Globus pallidus (tissue), 1 donor: Measurements from ENCODE around the gene TMEM217.

ENCODE experiments used
- DNase-seq: peaks from one replicate; pipeline ENCODE4 v3.0.0-alpha.2; 2015; ENCODE audit warnings: low spot score

The TMEM217 gene

DNA sequence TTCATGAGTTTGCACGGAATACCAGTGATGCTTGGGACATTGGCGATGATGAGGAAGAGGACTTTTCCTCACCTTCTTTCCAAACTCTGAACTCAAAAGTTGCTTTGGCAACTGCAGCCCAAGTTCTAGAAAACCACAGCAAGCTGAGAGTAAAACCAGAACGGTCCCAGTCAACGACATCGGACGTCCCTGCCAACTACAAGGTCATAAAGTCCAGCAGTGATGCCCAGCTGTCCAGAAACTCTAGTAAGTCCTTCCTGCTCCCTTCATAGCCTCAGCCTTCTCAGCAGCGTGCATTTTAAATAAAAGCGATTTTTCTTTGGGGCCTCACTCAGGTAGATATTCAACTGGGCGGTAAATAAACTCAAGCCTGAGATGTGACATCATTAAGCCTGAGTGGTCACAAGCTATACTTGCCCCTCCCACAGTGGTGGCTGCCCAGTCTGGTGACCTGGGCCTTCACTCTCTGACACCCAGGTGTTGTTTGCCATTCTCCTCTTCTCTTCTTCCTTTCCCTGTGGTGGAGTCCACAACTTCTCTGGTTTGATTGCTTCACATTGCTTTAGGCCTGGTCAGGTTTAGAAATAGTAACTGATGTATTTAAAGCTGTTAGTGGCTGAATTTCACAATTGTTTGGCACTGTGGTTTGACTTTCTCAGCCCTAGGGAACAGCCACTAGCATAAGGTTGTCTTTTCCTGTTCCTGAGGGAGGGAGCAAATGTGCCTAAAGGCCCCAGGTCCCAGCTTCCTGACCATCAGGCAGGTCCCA, 21.6 kb upstream of the TMEM217 start:
- DNase-seq, result peak; percentile 7

DNA sequence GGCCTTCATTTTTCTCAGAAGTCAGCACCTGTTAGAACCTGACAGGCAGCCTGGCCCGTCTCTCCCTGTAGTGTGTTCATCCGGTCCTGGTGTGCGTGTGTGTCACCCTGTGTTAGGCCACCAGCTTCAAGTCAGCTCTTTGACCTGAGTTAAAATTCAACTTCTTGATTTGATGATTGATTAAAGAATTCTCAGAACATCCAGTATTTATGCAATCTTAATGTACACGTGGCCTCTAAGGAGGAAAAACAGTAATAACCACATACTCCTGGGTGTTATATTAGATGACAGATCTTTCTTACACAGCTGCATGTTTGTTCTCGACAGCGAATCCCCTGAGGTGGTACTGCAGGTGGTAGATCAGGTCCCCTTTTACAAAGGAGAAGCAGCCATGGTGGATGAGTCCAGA, 19.1 kb upstream of the TMEM217 start:
- DNase-seq, result no peak

DNA sequence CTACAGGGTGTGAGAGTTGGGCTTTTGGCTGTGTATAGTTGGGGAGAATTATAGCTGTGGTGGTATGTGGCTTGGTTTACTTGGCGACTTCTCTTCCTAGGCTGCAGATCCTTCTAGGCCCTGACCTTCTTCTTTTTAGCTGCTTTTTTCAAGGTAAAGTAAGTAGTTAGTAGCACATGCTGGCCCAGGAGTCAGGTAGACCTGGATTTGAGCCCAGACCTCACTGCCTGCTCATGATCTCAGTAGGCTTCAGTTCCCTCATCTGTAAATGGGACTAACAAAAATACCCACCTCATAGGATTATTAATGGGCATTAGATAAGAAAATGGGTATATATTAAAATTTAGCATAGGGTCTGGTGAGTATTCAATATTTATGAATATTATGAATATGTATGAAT, 17.4 kb upstream of the TMEM217 start:
- DNase-seq, result no peak

DNA sequence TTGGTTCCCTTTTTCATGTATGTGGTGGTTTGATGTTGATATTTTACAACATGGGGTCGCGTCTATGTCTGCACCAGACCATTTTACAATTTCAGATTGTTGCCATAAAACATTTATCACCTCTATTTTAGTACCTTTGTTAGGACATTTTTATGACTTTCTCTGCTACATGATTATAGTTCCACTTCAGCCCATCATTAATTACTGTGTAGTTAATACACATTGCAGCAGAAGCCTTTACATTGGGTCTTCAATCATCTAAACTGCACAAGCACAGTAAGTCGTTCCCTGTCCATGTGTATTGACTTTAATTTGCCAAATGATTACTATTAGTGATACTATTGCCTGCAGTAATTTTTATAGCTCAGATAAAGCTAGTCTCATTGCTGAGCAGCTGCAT, 15.7 kb upstream of the TMEM217 start:
- no peak for DNase-seq

DNA sequence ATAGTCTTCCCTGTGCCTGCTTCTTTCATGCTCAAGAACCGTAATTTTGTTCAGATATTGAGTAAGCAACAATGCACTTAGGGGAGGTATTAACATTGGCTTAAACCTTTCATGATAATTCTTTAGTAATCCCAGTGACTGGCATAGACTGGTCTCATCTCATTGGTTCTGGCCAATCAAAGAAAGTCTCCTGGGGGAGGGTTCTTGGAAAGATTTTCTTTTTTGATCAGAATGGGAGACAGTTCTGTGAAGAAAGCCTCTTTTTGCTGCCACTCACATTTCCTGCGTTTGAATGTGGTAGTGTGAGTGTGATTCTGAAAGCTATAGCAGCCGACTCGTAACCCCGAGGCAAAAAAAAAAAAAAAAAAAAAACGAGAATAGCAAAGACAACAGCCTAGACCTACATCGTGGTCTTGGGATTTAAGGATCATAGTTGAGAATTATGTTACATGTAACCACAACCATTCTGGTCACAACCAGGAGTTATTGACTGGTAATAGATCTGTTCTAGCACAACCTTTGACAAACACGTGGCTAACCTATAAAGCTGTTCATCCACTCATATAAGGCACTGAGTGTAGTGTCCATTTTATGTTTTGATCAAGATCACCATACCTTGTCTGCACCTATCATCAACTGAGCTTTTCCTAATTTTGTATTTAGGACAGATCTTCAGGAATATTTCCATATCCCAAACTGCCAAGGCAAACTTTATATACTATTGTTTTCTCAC, 15.1 kb upstream of the TMEM217 start:
- no peak for DNase-seq

DNA sequence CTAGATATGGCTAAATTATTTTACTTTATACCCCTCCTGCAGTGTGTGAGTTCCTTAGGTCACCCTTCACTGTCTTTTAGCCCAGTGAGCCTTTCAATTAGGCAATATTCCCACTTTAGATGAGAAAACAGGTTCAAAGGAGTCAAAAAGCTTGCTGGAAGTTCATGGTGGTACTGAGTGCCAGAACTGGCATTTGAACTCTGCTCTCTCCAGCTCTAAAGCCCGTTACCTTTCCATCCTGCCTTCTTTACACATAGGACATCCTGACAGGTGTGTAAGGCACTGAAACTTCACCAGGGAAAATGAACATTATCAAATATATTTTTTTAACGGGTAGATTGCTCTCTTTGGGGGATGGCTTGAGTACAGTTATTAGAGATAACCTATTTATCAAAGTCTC, 11.2 kb upstream of the TMEM217 start:
- DNase-seq, result no peak

DNA sequence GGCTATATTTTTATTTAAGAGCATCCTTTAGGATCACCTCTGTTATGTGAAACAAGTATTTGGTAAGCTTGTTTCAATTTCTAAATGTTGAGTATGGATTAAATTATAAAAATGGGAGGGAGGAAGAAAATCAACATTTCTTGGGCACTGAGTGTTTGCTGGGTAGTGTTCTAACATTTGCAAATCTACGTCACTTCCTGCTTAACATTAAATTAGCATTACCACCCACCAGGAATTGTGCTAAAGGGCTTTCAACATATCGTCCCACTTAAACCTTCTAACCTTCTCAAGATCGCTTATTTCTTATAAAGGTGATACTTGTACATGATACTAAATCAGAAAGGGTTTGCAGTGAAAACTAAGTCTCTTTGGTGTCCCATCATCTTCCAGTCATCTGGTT, 7.9 kb upstream of the TMEM217 start:
- no peak for DNase-seq

DNA sequence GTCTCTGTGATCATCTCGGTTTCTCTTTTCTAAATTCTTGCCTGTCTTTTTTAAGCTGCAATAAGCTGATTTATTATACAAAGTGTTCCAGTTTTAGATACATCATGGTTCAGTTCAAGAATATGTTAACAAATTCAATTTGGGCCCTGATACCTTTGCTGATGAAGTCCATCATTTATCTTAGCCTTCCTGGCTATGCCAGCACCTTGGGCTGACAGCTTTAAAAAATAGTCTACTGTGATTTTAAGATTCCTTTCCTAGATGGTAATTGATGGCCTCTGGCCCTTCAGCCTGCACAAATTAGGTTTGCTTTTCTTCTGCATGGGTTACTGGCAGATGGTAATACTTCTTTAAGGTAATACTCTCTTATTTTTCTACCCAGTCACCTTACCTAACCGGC, 7.1 kb upstream of the TMEM217 start:
- no peak for DNase-seq

DNA sequence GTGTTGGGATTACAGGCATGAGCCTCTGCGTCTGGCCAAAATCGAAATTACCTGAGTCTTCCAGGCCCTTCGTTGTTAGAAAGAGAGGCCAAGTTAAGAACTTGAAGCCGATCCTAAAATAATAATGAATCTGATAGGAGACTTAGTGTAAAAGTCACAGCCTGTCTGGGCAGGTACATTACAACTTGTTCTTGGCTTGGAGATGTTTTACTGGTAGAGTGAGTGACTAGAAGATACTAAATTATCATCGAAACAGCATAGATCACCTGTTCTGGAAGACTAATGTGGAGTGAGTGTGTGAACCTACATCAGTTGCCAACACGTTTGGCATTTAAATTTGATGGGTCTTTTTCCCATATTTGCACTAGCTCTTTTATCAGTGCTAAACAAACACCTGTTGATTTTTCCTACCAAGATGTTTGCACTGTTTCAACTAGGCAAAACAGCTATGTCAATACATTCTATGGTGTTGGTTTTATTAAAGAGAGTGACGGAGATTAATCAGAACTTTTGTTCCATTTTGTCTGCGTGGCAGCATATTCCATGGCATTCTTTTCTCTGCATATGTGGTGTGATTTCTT, 4.6 kb upstream of the TMEM217 start:
- DNase-seq, result no peak

DNA sequence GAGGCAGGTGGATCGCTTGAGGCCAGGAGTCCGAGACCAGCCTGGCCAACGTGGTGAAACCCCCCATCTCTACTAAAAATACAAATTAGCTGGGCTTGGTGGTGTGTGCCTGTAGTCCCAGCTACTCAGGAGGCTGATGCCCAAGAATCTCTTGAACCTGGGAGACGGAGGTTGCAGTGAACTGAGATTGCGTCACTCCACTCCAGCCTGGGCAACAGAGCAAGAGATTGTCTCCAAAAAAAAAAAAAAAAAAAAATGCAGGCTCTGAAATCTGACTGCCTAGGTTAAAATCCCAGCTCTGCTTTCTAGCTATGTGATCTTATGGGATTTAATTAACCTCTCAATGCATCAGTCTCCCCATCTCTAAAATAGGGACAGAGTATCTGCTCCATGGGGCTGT, 3.3 kb upstream of the TMEM217 start:
- no peak for DNase-seq

DNA sequence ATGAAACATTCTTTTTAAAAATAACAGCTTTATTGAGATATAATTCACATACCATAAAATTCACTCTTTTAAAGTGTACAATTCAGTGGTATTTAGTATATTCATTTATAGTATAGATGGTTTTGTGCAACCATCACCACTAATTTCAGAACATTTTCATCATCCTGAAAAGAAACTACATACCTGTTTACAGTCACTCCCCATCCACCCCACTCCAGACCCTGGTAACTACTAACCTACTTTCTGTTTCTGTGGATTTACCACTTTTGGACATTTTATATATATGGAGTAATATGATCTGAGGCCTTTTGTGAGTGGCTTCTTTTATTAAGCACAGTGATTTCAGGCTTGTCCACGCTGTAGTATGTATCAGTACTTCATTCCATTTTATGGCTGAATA, 2.5 kb upstream of the TMEM217 start:
- DNase-seq, result no peak

DNA sequence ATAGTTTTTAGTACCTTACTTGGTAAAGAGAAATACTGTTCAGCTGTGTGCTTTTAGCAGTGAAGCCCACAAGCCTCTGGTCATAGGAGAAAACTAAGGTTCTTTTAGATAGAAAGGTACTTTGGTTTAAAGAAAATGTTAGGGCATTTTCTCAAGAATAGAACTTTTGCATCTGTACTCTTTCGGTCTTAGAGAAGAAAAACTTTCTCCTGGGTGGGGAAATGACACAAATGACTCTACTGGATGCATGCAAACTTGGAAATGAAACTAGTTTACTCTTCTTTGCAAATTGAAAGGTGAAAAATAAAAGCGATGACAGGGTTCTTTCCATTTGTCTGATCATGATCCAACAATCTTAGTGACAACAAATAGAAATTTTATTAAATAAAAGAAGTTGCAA, 2.1 kb upstream of the TMEM217 start:
- no peak for DNase-seq

DNA sequence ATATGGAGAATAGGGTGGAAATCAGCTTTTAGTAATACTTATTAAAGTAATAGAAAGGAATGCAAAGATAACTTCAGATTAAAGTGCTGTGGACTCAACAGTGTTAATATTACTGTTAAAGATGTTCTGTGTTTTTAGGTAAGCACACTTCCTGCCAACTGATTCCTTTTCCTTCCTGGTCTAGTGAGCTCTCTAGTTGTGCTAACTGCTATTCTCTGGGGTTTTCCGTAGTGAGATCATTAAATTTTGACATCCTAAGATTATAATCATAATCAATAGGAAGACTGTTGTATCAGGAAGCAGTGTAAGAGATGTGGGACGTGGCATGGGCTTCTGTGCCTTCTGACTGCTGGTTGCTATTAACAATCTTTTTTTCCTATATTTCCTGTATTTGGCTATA, 1.2 kb upstream of the TMEM217 start:
- DNase-seq, result no peak

DNA sequence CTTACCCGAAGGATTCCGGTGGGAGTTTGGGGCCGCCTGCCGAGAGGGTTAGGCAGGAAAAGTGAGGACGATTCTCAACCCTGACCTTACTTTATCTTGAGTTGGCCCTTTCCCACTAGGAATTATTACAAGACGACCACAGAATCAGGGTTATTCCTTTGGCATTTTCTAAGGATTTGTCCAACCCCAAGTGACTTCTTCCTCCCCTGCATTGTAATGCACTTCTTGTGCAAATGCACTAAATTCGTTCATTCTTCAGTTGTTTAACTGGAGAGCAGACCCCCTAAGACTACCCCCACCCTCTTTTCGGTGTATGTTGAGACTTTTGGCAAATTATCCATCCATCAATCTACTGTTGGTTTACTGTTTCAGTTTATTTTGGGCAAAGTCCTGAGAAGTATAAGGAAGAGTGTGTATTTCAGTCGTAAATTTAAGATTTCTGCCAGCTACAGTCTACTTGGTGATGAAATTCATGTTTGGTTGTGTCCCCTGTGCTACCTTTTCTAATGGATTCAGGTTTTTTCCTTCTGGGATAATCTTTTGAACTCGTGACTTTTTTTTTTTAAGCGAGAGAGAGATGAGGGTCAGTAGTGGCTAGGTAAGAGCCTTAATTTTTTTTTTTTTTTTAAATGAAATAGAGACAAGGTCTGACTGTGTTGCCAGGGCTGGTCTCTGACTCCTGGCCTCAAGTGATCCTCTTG, 611 bp upstream of the TMEM217 start:
- no peak for DNase-seq

DNA sequence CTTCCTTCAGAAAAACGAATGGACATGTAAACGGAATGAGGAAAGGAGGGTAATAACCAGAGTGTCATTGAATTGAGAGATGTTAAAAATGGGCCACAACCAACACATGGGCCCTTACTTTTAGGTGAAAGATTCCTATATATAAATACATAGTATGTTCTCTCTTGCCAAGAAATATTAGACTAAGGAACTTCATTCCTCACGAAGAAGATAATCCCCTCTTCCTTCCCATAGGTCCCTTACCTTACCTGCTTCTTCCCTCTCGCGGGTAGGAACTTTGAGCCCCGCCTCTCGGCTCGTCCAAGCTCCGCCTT, 667 bp downstream of the TMEM217 start:
- peak; percentile 17 for DNase-seq

DNA sequence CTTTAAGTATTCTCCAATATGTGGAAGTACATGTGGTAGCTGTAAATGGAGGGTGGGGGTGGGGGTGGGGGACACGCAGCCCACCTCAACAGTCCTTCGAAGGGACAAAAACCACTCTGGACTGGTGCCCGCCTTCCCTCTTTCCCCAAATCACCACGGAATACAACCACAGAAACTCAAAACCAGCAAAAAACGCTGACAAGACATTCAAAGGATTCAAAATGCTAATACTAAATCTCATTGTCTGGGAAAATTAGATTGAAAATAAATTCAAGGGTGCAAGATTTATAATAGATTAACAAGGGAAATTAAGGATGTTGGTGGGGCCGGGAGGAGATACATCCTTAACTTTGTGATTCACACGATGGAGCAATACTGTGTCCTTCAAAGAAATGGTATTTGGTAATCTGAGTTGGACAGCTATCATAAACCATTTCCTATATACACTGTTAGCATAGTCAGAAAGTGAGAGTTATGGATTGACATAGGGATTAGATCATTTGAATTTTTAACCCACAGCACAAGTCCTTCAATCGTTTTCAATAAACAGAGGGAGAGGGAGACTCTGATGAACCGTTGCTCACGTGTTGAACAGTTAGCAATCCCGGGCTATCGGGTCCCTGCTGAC, 1.1 kb downstream of the TMEM217 start:
- no peak for DNase-seq

DNA sequence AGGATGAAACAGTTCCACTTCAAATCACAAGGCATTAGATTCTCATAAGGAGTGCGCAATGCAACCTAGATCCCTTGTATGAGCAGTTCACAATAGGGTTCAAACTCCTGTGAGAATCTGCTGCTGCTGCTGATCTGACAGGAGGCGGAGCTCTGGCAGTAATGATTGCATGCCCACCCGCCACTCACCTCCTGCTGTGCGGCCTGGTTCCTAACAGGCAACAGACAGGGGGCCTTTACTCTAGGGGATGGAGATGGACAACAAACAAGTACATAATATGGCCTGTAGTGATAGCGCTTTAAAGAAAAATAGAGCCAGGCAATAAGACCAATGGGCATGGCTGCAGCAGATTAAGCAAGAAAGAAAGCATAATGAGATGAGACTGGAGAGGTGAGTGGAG, 3.1 kb downstream of the TMEM217 start:
- no peak for DNase-seq

DNA sequence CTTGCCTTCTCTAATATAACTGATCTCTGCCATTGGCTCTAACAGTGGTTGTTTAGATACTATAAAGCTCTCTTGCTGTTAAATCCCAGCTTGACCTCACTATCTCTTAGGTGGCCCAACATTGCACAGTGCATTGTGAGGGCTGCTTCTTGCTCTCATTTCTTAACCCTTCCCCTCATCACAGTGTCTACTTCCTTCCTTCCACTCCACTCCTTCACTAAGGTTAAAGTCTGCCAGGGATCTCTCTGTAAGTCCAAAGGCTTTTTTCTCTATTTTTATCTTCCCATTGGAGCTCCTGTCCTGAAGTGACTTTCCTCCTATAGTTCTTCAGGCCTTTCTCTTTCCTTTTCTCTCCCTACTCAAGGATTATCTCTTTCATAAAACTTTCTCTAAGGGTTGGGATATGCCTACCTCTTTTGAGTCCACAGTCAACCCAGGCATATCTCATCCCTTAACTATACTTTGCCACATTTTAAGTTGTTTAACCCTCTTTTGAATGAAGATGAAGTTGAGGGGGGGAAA, 4.4 kb downstream of the TMEM217 start:
- no peak for DNase-seq

DNA sequence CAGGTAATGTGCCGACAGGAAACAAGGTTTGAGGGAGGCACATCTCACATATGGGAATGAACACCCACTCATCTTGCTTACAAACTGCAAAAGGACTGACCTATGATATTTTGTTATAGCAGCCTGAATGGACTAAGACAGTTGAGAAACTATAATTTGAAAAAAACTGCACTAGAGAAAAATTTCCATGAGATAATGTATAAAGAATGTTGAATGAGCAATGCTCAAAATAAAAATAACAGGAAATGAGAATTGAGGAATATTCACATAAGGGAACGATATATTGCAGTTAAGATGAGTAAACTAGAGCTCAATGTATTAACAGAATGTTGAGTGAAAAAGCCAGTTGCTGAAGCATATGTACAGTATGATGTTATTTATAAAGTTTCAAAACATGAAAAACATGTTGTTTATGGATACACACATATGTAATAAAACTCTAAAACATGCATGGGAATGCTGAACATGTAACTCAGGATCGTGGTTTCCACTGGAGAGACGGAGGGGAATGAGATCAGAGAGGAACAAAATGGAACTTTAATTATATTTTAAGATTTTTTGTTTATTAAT, 6.6 kb downstream of the TMEM217 start:
- no peak for DNase-seq

DNA sequence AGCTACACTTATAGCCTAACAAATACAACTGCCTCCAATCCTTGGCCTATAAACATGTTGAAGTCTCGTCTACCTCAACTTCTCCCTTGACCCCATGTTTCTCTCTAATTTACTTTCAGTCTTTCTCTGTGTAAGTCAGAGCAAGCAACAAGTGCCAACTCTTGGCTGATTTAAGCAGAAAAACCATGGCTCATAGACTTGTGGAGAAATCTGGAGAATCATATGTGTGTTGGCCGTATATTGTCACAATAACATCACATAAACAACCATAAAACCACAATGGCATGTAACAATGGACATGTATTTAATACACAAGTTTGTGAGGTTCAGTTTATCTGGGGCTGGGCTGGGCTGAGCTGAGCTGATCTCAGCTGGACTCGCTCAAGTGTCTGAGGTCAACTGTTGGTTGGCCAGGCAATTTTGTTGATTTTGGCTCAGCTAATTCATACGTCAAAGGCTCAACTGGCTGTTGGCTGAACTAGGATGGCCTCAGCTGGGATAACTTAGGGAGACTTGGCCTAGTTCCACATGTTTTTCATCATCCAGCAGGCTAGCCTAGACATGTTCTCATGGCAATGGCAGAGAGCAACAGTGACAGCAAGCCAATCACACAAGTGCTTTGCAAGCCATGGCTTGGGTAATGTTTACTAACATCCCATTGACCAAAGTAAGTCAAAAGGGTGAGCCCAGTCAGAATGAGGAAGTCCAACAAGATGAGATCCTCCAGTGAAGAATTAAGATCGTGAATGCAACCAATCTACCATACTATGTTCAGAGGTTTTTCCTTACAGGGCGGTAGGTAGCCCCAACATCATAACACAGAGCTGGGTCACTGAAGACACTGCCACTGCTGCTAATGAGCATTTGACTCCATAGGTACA, 13.3 kb downstream of the TMEM217 start:
- DNase-seq, result peak; percentile 74

DNA sequence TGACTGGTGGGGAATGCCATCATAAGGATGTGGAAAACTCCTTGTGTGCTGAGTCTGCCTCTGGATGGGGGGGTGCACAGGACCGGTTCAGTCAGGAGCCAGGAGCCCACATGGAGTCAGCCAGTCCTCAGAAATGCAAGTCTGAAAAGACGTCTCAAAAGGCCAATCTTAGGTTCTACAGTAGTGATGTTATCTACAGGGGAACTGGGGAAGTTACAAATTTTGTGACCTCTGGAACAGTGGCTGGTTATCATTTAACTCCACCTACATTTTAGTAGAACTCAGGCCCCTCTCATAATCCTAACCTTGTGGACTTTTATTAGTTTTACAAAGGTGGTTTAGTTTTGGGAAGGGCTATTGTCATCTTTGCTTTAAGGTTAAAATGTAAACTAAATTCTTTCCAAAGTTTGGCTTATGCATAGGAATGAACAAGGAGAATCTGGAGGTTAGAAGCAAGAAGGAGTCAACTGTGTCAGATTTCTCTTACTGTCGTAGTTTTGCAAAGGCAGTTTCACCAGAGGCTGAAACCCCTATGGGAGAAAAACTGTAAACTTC, 14.1 kb downstream of the TMEM217 start:
- DNase-seq, result no peak
